T-helper 1 cell treated with Interleukin-12 subunit alpha and Interleukin-12 subunit beta and Interleukin-4 antibody, amounts not matched to agents 30 μg/mL and 1 μg/mL, for 36 hours (primary cell): ENCODE measurements around the gene DDX10.
A peak's percentile ranks its signal among the peaks of the same experiment; 100 is the strongest.

Experiments
- H3K27ac Mint-ChIP-seq: one replicate; pipeline ENCODE4 v1.8.0; 2021; ENCODE audit warnings: mild to moderate bottlenecking, mixed read lengths
- H3K27me3 Mint-ChIP-seq: one replicate; pipeline ENCODE4 v1.8.0; 2021; ENCODE audit warnings: low read depth, mixed read lengths
- H3K36me3 Mint-ChIP-seq: one replicate; pipeline ENCODE4 v1.8.0; 2021; ENCODE audit warnings: low read depth, mixed read lengths
- H3K4me1 Mint-ChIP-seq: one replicate; pipeline ENCODE4 v1.8.0; 2021; ENCODE audit warnings: low read depth, mixed read lengths
- H3K4me3 Mint-ChIP-seq: one replicate; pipeline ENCODE4 v1.8.0; 2021; ENCODE audit warnings: mild to moderate bottlenecking, moderate library complexity, mixed read lengths
- H3K9me3 Mint-ChIP-seq: one replicate; pipeline ENCODE4 v1.8.0; 2021; ENCODE audit warnings: mixed read lengths

Gene DDX10

GRCh38 chr11:108672786-108673185, 7.9 kb downstream of the DDX10 start:
- Mint-ChIP-seq H3K27me3 (no peaks in the 10 kb centered on the region), H3K36me3 (peaks cover 21% of the 10 kb centered on the region), H3K4me3 (no peak overlapping the region), H3K4me1 (peaks cover 10% of the 10 kb centered on the region), H3K9me3 (no peaks in the 10 kb centered on the region), H3K27ac (no peak overlapping the region)

- no peaks in the 10 kb centered on the region for H3K9me3 Mint-ChIP-seq
- H3K4me1 Mint-ChIP-seq: peaks cover 3% of the 10 kb centered on the region
- H3K4me3 Mint-ChIP-seq: no peak overlapping the region
- H3K27me3 Mint-ChIP-seq: no peaks in the 10 kb centered on the region
- peaks cover 35% of the 10 kb centered on the region for H3K36me3 Mint-ChIP-seq
- H3K27ac Mint-ChIP-seq: no peak overlapping the region
Measured at GRCh38 chr11:108679045-108679444, 14.2 kb downstream of the DDX10 start.

- no peak overlapping the region for H3K4me3 Mint-ChIP-seq
- no peak overlapping the region for H3K27ac Mint-ChIP-seq
- H3K27me3 Mint-ChIP-seq: no peaks in the 10 kb centered on the region
- H3K4me1 Mint-ChIP-seq: peaks cover 3% of the 10 kb centered on the region
- H3K36me3 Mint-ChIP-seq: peaks cover 34% of the 10 kb centered on the region
- no peaks in the 10 kb centered on the region for H3K9me3 Mint-ChIP-seq
Measured at GRCh38 chr11:108680271-108680670, 15.4 kb downstream of the DDX10 start.

- Mint-ChIP-seq H3K27ac (no peak overlapping the region), H3K36me3 (peaks cover 33% of the 10 kb centered on the region), H3K4me1 (peaks cover 4% of the 10 kb centered on the region), H3K27me3 (no peaks in the 10 kb centered on the region), H3K9me3 (peaks cover 4% of the 10 kb centered on the region), H3K4me3 (no peak overlapping the region)
Measured at GRCh38 chr11:108685419-108686130, 20.7 kb downstream of the DDX10 start.

- H3K27ac Mint-ChIP-seq: no peak overlapping the region
- no peaks in the 10 kb centered on the region for H3K27me3 Mint-ChIP-seq
- H3K9me3 Mint-ChIP-seq: no peaks in the 10 kb centered on the region
- no peak overlapping the region for H3K4me3 Mint-ChIP-seq
- H3K36me3 Mint-ChIP-seq: peaks cover 14% of the 10 kb centered on the region
- H3K4me1 Mint-ChIP-seq: peaks cover 2% of the 10 kb centered on the region
Measured at GRCh38 chr11:108693852-108694251, 29.0 kb downstream of the DDX10 start.

GRCh38 chr11:108694846-108695245, 30.0 kb downstream of the DDX10 start:
- Mint-ChIP-seq H3K27me3 (no peaks in the 10 kb centered on the region), H3K4me1 (peaks cover 3% of the 10 kb centered on the region), H3K27ac (no peak overlapping the region), H3K4me3 (no peak overlapping the region), H3K36me3 (peaks cover 6% of the 10 kb centered on the region), H3K9me3 (no peaks in the 10 kb centered on the region)

GRCh38 chr11:108697872-108698473, 33.1 kb downstream of the DDX10 start:
- peaks cover 4% of the 10 kb centered on the region for H3K36me3 Mint-ChIP-seq
- H3K27ac Mint-ChIP-seq: no peak overlapping the region

GRCh38 chr11:108698844-108699642, 34.2 kb downstream of the DDX10 start:
- Mint-ChIP-seq H3K9me3 (no peaks in the 10 kb centered on the region), H3K4me3 (no peak overlapping the region), H3K4me1 (peaks cover 3% of the 10 kb centered on the region), H3K27me3 (no peaks in the 10 kb centered on the region), H3K27ac (no peak overlapping the region), H3K36me3 (peaks cover 9% of the 10 kb centered on the region)

More at GRCh38 chr11:108697872-108698473, 33.1 kb downstream of the DDX10 start:
- H3K4me1 Mint-ChIP-seq: peaks cover 3% of the 10 kb centered on the region
- no peaks in the 10 kb centered on the region for H3K27me3 Mint-ChIP-seq
- H3K4me3 Mint-ChIP-seq: no peak overlapping the region
- H3K9me3 Mint-ChIP-seq: no peaks in the 10 kb centered on the region

GRCh38 chr11:108703916-108704315, 39.0 kb downstream of the DDX10 start:
- H3K27ac Mint-ChIP-seq: no peak overlapping the region
- peaks cover 36% of the 10 kb centered on the region for H3K36me3 Mint-ChIP-seq

GRCh38 chr11:108705061-108705460, 40.2 kb downstream of the DDX10 start:
- H3K27me3 Mint-ChIP-seq: no peaks in the 10 kb centered on the region
- peaks cover 8% of the 10 kb centered on the region for H3K4me1 Mint-ChIP-seq
- no peak overlapping the region for H3K27ac Mint-ChIP-seq
- peaks cover 45% of the 10 kb centered on the region for H3K36me3 Mint-ChIP-seq
- no peak overlapping the region for H3K4me3 Mint-ChIP-seq
- peaks cover 18% of the 10 kb centered on the region for H3K9me3 Mint-ChIP-seq

More at GRCh38 chr11:108703916-108704315, 39.0 kb downstream of the DDX10 start:
- Mint-ChIP-seq H3K27me3 (no peaks in the 10 kb centered on the region), H3K4me1 (peaks cover under 1% of the 10 kb centered on the region), H3K4me3 (no peak overlapping the region), H3K9me3 (peaks cover 9% of the 10 kb centered on the region)

GRCh38 chr11:108708173-108708572, 43.3 kb downstream of the DDX10 start:
- Mint-ChIP-seq H3K27me3 (no peaks in the 10 kb centered on the region), H3K4me1 (peaks cover 16% of the 10 kb centered on the region), H3K9me3 (peaks cover 25% of the 10 kb centered on the region), H3K4me3 (no peak overlapping the region), H3K36me3 (peaks cover 58% of the 10 kb centered on the region), H3K27ac (no peak overlapping the region)

GRCh38 chr11:108709741-108710140, 44.9 kb downstream of the DDX10 start:
- Mint-ChIP-seq H3K4me1 (peaks cover 23% of the 10 kb centered on the region), H3K27me3 (no peaks in the 10 kb centered on the region), H3K9me3 (peaks cover 25% of the 10 kb centered on the region), H3K27ac (peak overlapping the region; percentile 37), H3K4me3 (no peak overlapping the region), H3K36me3 (peaks cover 54% of the 10 kb centered on the region)

GRCh38 chr11:108713076-108713790, 48.4 kb downstream of the DDX10 start:
- peaks cover 23% of the 10 kb centered on the region for H3K4me1 Mint-ChIP-seq
- H3K27ac Mint-ChIP-seq: no peak overlapping the region
- peaks cover 20% of the 10 kb centered on the region for H3K9me3 Mint-ChIP-seq
- H3K27me3 Mint-ChIP-seq: no peaks in the 10 kb centered on the region
- no peak overlapping the region for H3K4me3 Mint-ChIP-seq
- peaks cover 40% of the 10 kb centered on the region for H3K36me3 Mint-ChIP-seq

- Mint-ChIP-seq H3K36me3 (peaks cover 33% of the 10 kb centered on the region), H3K27me3 (no peaks in the 10 kb centered on the region), H3K4me1 (peaks cover 15% of the 10 kb centered on the region), H3K9me3 (peaks cover 7% of the 10 kb centered on the region), H3K27ac (no peak overlapping the region), H3K4me3 (no peak overlapping the region)
Measured at GRCh38 chr11:108715239-108715638, 50.4 kb downstream of the DDX10 start.
